Astrocyte of the spinal cord (primary cell): ENCODE results near the gene XK.
"Not testable (repeated sequence)": the region's sequence is repeated elsewhere in the genome, so short reads cannot be mapped to it uniquely, and the experiment has no call there.

ENCODE experiments used
- DNase-seq: peaks from one replicate; pipeline ENCODE4 v3.0.0; 2011; ENCODE audit warnings: low read depth, low spot score
- H3K4me3 ChIP-seq: 2 replicates; pipeline ENCODE4 v1.5.1; 2011; ENCODE audit warnings: low read depth, mild to moderate bottlenecking, low read length, moderate library complexity
- CTCF ChIP-seq: IDR thresholded peaks from 2 replicates; pipeline ENCODE4 v1.5.1; 2012; ENCODE audit warnings: low read depth, mild to moderate bottlenecking, low read length, inconsistent platforms
- in situ Hi-C: cut with HindIII; loops from 2 replicates; pipeline ENCODE4 v1.10.0; 2017; ENCODE audit warnings: low sequenced_read_pairs

Gene XK

GRCh38 chrX:37759878-37760418, 74.4 kb downstream of the XK start:
- in situ Hi-C loops, result no loop called here
- no peak for DNase-seq
- no peak overlapping the region for H3K4me3 ChIP-seq
- no peak for TF ChIP-seq CTCF

- H3K4me3 ChIP-seq, result no peak overlapping the region
- in situ Hi-C loops, result no loop called here
- DNase-seq, result no peak
- no peak for TF ChIP-seq CTCF
Observed at GRCh38 chrX:37763400-37763799, 77.8 kb downstream of the XK start.

GRCh38 chrX:37765507-37765906, 79.9 kb downstream of the XK start:
- no peak for TF ChIP-seq CTCF
- no peak overlapping the region for H3K4me3 ChIP-seq
- in situ Hi-C loops, result no loop called here
- no peak for DNase-seq

- in situ Hi-C loops, result no loop called here
- H3K4me3 ChIP-seq, result no peak overlapping the region
- DNase-seq, result no peak
- no peak for TF ChIP-seq CTCF
Observed at GRCh38 chrX:37767430-37767829, 81.8 kb downstream of the XK start.

GRCh38 chrX:37768866-37769265, 83.3 kb downstream of the XK start:
- H3K4me3 ChIP-seq, DNase-seq, in situ Hi-C loops: not testable (repeated sequence)

GRCh38 chrX:37776283-37776986, 90.8 kb downstream of the XK start:
- no peak overlapping the region for H3K4me3 ChIP-seq

More at GRCh38 chrX:37776283-37776986, 90.8 kb downstream of the XK start:
- in situ Hi-C loops, result no loop called here
- TF ChIP-seq CTCF, result no peak
- DNase-seq, result no peak
